LNCAP (cell line): Measurements from ENCODE around the gene PRKG1.

Source experiments
- TF ChIP-seq, protein P1 (sequence below): fragments of 450-650 bp; IDR thresholded peaks from 2 replicates; pipeline ENCODE4 v1.5.1; 2017; ENCODE audit warnings: mild to moderate bottlenecking

PRKG1 gene

DNA sequence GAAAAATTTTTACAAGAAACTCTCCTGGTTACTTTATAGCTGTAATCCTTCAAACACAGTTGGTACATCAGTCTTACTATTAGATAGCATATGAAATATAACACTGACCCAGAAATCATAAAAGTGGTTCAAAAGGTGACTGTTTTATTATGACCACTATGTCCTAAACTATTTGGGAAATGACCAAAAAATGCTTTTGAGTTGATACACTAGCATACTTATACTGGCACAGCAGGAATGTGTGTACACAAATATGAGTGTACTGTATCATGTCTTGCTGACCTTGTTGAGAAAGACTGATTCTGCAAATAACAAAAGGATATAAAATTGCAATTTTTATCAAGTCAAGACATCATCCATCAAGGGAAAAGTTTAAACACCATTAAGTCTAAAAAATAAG is 600.8 kb downstream of the PRKG1 start:
- TF ChIP-seq, protein P1, sequence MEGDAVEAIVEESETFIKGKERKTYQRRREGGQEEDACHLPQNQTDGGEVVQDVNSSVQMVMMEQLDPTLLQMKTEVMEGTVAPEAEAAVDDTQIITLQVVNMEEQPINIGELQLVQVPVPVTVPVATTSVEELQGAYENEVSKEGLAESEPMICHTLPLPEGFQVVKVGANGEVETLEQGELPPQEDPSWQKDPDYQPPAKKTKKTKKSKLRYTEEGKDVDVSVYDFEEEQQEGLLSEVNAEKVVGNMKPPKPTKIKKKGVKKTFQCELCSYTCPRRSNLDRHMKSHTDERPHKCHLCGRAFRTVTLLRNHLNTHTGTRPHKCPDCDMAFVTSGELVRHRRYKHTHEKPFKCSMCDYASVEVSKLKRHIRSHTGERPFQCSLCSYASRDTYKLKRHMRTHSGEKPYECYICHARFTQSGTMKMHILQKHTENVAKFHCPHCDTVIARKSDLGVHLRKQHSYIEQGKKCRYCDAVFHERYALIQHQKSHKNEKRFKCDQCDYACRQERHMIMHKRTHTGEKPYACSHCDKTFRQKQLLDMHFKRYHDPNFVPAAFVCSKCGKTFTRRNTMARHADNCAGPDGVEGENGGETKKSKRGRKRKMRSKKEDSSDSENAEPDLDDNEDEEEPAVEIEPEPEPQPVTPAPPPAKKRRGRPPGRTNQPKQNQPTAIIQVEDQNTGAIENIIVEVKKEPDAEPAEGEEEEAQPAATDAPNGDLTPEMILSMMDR: no peak

DNA sequence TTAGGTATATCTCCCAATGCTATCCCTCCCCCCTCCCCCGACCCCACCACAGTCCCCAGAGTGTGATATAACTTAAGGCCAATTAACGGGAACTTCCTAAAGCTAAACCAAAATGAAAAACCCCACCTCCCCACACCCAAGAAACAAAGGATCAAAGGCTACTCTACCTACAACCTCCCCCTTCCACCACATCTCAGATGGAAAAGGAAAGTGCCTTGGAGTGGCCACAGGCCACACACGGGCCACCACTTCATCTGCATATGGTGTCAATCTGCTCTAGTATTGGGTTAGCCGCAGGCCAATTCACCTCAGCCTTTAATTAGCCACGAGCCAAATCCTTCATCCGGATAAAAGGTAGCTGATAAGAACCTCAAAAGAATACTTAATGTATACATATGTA is 605.6 kb downstream of the PRKG1 start:
- TF ChIP-seq, protein P1: no peak

DNA sequence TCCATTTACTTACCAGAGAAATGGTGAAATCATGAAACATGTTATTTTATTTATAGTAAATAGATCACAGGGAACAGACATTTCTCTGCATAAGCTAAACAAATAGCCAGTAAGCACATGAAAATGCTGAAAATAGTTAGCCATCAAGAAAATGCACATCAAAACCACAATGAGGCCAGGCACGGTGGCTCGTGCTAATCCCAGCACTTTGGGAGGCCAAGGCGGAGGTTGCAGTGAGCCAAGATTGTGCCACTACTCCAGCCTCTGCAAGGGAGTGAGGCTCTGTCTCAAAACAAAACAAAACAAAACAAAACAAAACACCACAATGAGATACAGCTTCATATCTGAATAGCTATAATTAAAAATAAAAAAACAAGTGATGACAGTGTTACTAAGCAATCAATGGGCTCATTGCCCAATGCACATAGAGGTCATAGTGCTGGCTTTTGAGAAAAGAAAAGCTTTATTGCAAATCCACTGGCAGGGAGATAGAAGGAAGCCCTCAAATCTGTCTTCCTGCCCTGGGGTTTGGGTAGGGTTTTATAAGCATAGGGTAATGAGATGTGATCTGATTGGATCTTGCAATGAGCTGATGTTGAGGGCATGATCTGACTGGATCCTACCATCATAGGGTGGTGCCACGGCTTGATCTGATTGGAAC is 608.9 kb downstream of the PRKG1 start:
- TF ChIP-seq, protein P1: no peak

DNA sequence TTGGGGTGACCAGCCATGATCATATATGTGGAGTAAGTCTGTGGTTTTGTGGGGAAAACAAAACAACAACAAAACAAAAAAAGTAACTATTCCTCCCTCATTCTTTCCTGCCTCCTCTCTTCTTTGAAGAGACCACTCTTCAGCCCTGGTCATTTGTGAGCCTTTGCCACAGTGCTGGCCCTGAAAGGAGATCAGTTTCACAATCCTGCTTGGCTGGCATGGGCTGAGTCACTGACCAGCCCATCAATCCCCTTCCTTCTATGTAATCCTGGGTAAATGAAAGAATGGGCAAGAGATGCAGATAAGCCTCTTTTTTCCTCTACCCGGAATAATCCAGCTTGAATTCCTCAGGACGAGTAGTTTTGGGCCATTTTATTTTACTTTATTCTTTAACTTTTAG is 611.5 kb downstream of the PRKG1 start:
- TF ChIP-seq, protein P1: no peak

DNA sequence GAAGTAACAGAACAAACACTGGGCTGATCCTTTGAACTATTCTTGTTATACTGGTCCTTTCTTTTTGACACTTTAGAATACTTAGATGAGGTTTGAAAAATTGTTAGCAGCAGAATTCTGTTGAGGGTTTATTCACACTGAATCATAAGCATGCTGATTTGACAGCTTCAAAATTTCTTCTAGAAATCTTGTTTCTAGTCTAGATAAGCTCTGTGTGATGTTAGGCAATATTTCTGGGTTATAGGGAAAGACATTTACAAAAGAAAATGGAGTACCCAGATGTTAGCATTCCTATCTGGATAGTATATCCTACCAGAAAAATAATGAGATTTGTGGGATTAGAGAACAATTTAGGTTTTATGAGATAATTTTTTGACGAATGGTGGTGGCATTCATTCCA is 613.0 kb downstream of the PRKG1 start:
- TF ChIP-seq, protein P1: no peak

DNA sequence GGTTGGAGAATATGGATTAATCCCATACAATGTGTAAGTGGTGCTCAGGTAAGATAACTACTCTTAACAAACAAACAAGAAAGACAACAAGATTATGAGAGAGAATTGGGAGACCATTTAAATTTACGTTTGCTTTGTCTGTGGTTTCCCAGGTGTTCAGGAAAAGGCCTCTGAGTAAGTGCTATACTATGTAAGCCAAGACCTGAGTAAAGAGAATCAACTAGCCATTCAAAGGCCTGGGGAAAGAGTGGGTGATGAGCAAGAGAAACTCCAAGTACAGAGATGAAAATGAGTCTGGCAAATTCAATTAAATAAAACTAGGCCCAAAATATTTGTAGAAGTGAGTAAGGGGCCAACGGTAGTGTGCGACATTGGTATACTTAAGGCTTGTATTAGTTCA is 615.2 kb downstream of the PRKG1 start:
- TF ChIP-seq, protein P1: no peak

DNA sequence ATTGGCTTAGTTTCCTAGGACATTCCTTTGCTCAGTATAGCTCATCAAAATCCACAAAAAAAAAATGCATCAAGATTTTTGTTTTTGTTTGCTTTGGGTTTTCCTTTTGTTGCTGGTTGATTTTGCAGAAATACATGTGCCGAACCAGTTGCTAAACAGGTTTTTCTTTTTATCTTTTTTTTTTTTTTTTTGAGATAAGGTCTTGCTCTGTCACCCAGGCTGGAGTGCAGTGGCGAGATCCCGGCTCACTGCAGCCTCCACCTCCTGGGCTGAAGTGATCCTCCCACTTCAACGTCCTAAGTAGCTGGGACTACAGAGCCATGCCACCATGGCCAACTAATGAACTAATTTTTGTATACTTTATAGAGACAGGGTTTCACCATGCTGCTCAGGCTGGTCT is 616.8 kb downstream of the PRKG1 start:
- TF ChIP-seq, protein P1: no peak
